ENCODE measurements around the gene MINDY4B. TPM values are rescaled to one million over a fixed set of nuclear protein-coding genes. Genes with fewer than 3 reads are reported as not detected.

MINDY4B gene
- total and polyA plus RNA-seq, 4 donors = not detected

DNA sequence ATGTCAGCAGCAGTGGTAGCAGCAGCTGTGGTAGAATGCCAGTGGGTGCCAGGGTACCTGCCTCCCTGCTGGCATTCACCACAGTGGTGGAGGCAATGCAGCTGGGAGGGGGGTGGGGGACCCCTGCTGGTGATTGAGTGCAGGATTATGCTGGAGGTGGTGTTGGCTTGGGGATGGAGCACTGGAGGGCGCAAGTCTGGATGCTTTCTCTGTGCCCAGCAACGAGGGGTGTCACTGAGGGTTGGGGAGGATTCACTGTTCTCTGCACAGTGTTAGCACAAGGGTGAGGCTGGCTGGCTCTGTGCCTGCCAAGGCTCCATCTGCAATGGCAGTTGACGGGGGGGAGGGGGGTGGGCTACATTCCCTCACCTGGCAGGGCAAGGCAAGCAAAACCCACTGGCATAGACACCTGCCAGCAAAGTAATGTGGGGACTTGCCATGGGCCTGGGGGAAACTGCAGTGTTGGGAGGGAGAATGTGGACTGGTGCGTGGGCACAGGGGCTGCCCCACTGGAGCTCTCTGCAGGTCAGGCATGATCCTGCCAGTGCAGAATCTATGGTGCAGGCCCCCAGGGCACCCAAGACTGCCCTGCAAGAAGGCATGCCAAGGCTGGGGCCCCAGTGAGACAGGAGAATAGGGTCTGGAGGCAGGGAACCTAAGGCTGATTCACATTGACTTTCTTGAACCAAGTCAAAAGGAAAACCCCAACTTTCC, 64.3 kb downstream of the MINDY4B start:
- 91% methylated on average over 4 of the region's 4 CpGs for WGBS
- no peak for DNase-seq (ENCODE audit: low spot score)
- no peaks in the 10 kb centered on the region for H3K9me3 ChIP-seq (ENCODE audit: control insufficient read depth in 4 of 4, low read length in 3 of 4)
- TF ChIP-seq, protein P1, sequence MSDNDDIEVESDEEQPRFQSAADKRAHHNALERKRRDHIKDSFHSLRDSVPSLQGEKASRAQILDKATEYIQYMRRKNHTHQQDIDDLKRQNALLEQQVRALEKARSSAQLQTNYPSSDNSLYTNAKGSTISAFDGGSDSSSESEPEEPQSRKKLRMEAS (IDR thresholded peaks at IDR 0.05) = no peak
- TF ChIP-seq HNF4G (IDR thresholded peaks at IDR 0.05) (no peak), GABPA (IDR thresholded peaks at IDR 0.05 in 1 of 2, conservative IDR thresholded peaks at IDR 0.05 in 1 of 2) (no peak), NR2F2 (IDR thresholded peaks at IDR 0.05) (no peak), EGR1 (IDR thresholded peaks at IDR 0.05; ENCODE audit: low read depth in 2 of 2) (no peak), FOXA2 (IDR thresholded peaks at IDR 0.05) (no peak), ZBTB33 (IDR thresholded peaks at IDR 0.05) (no peak), RAD21 (IDR thresholded peaks at IDR 0.05) (no peak), JUND (IDR thresholded peaks at IDR 0.05) (no peak), FOXA1 (IDR thresholded peaks at IDR 0.05) (no peak), SP1 (IDR thresholded peaks at IDR 0.05) (no peak)
- no peak overlapping the region for H3K9ac ChIP-seq (ENCODE audit: low read depth in 1 of 2, low read length in 2 of 2)
- H3K4me3 ChIP-seq (ENCODE audit: low read depth in 1 of 3, low read length in 3 of 3) = no peak overlapping the region
- no peak overlapping the region for H3K27ac ChIP-seq (ENCODE audit: low read depth in 1 of 2, low read length in 2 of 2)
- H3K27me3 ChIP-seq (ENCODE audit: control insufficient read depth in 4 of 4, insufficient read depth in 4 of 4, low read length in 3 of 4) = no peaks in the 10 kb centered on the region
- no peaks in the 10 kb centered on the region for H3K4me1 ChIP-seq (ENCODE audit: control insufficient read depth in 4 of 4, insufficient read depth in 4 of 4, low read length in 3 of 4)
- H3K36me3 ChIP-seq (ENCODE audit: control insufficient read depth in 4 of 4, insufficient read depth in 3 of 4, low read depth in 1 of 4, low read length in 3 of 4) = no peaks in the 10 kb centered on the region

DNA sequence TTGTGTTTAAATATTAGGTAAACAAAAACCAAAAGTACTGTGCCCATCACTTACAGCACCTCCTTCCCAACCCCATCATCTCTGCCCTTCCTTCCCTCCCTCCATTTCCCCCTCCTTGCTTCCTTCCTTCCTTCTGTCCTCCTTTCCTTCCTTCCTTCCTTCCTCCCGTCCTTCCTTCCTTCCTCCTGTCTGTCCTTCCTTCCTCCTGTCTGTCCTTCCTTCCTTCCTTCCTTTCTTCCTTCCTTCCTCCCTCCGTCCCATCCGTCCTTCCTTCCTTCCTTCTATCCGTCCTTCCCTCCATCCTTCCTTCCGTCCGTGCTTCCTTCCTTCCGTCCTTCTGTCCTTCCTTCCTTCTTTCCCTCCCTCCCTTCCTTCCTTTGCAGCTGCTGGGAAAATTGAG, 74.5 kb downstream of the MINDY4B start:
- no peak for DNase-seq (ENCODE audit: low spot score)
- Histone ChIP-seq H3K27me3 (ENCODE audit: control insufficient read depth in 4 of 4, insufficient read depth in 4 of 4, low read length in 3 of 4) (no peaks in the 10 kb centered on the region), H3K27ac (ENCODE audit: low read depth in 1 of 2, low read length in 2 of 2) (no peak overlapping the region), H3K9ac (ENCODE audit: low read depth in 1 of 2, low read length in 2 of 2) (no peak overlapping the region), H3K36me3 (ENCODE audit: control insufficient read depth in 4 of 4, insufficient read depth in 3 of 4, low read depth in 1 of 4, low read length in 3 of 4) (no peaks in the 10 kb centered on the region), H3K9me3 (ENCODE audit: control insufficient read depth in 4 of 4, low read length in 3 of 4) (no peaks in the 10 kb centered on the region), H3K4me1 (ENCODE audit: control insufficient read depth in 4 of 4, insufficient read depth in 4 of 4, low read length in 3 of 4) (no peaks in the 10 kb centered on the region), H3K4me3 (ENCODE audit: low read depth in 1 of 3, low read length in 3 of 3) (no peak overlapping the region)
- 87% methylated on average over 7 of the region's 7 CpGs for WGBS
- TF ChIP-seq FOXA2 (IDR thresholded peaks at IDR 0.05) = no peak
- TF ChIP-seq ZBTB33 (IDR thresholded peaks at IDR 0.05) = no peak
- TF ChIP-seq, protein P1 (IDR thresholded peaks at IDR 0.05) = no peak
- no peak for TF ChIP-seq REST (IDR thresholded peaks at IDR 0.05)
- TF ChIP-seq JUND (IDR thresholded peaks at IDR 0.05) = no peak
- TF ChIP-seq RXRA (IDR thresholded peaks at IDR 0.05) = no peak
- TF ChIP-seq FOXA1 (IDR thresholded peaks at IDR 0.05) = no peak
- no peak for TF ChIP-seq EGR1 (IDR thresholded peaks at IDR 0.05; ENCODE audit: low read depth in 2 of 2)
- TF ChIP-seq, protein P2, sequence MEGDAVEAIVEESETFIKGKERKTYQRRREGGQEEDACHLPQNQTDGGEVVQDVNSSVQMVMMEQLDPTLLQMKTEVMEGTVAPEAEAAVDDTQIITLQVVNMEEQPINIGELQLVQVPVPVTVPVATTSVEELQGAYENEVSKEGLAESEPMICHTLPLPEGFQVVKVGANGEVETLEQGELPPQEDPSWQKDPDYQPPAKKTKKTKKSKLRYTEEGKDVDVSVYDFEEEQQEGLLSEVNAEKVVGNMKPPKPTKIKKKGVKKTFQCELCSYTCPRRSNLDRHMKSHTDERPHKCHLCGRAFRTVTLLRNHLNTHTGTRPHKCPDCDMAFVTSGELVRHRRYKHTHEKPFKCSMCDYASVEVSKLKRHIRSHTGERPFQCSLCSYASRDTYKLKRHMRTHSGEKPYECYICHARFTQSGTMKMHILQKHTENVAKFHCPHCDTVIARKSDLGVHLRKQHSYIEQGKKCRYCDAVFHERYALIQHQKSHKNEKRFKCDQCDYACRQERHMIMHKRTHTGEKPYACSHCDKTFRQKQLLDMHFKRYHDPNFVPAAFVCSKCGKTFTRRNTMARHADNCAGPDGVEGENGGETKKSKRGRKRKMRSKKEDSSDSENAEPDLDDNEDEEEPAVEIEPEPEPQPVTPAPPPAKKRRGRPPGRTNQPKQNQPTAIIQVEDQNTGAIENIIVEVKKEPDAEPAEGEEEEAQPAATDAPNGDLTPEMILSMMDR (IDR thresholded peaks at IDR 0.05; ENCODE audit: low read depth, low read length, missing input control) = no peak
- TF ChIP-seq, protein P3, sequence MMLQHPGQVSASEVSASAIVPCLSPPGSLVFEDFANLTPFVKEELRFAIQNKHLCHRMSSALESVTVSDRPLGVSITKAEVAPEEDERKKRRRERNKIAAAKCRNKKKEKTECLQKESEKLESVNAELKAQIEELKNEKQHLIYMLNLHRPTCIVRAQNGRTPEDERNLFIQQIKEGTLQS (IDR thresholded peaks at IDR 0.05) = no peak
- no peak for TF ChIP-seq RAD21 (IDR thresholded peaks at IDR 0.05)
- no peak for TF ChIP-seq HNF4G (IDR thresholded peaks at IDR 0.05)
